Fibroblast of skin of abdomen (primary cell): ENCODE measurements around the gene LMNTD2.
A peak's percentile ranks its signal among the peaks of the same experiment; 100 is the strongest.

Experiments used
- DNase-seq: peaks from one replicate; pipeline ENCODE4 v3.0.0-alpha.2; 2013

The LMNTD2 gene

GRCh38 chr11:553083-553987, 7.2 kb downstream of the LMNTD2 start:
- DNase-seq, result no peak

- DNase-seq, result no peak
These were observed 8.9 kb downstream of the LMNTD2 start for GRCh38 chr11:551596-551995.

GRCh38 chr11:551131-551530, 9.4 kb downstream of the LMNTD2 start:
- DNase-seq, result no peak

DNA sequence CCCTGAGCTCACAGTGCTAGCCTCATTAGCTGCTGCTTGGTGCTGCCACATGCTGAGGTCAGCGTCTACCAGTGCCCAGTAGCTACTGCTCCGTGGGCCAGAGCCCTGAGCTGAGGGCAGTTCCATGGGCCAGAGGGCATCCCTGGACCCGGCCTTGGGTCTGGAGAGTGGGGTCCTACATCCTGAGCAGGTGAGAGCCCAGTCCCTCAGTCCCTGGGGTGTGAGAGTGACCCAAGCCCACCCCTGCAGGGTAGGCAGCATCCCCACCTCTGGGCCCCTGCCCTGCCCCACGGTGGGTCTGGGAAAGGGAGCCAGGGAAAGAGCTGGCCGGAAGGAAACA, 9.8 kb downstream of the LMNTD2 start:
- DNase-seq, result no peak

GRCh38 chr11:550021-550745, 10.4 kb downstream of the LMNTD2 start:
- no peak for DNase-seq

DNA sequence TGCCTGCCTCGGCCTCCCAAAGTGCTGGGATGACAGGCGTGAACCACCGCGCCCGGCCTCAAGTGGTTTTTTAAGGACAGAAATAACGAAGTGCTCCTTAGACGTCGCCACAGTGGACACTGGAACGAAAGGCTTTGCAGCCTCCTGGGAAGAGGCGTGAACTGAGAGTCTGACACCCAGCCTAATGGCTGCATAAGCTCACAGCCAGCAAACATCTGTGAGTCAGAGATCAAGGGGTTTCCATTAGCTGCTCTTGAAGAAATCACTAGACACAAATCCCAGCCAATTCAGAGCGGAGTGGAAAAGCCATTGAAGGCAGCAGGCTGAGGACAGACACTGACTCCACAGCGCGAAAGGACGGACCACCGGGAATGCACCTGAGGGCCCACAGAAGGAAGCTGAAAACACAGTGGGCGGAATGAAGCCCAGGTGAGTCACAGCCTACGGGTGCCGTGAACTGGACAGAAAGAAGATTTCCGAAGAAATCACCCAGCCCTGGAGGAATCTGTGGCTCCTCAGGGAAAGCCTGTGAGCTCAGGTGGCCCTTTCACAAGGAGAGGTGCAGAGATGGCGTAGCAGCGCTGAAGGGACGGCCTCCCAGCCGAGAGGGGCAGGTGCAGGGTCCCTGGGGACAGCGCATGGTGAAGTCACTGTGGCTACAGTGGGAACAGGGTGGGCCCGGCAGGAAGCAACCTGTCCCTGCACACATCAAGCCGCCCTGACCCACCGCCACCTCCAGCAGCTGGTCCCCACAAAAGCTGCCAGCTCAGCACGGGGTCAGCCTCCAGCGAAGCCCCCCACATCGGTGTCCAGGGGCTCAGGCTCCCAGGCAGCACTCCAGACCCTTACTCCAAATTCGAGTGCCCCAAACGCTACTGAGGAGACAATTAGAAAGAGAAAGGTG, 11.6 kb downstream of the LMNTD2 start:
- DNase-seq, result no peak

DNA sequence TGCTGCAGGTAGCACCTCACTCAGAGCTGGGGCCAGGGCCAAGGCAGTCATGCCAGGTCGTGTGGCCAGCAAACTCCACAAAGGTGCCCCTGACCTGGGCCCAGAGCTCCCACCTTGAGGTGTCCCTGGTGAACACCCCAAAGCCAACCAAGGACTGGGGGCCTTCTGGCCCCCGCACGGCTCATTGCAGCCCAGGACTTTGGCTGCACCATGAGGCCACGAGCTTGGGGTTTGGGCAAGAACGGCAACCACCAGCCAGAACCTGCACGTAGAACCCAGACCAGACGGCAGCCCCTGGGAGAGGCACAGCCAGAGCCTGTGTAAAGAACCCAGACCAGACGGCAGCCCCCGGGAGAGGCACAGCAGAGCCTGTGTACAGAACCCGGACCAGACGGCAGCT, 15.4 kb downstream of the LMNTD2 start:
- no peak for DNase-seq

GRCh38 chr11:544817-545166, 15.7 kb downstream of the LMNTD2 start:
- no peak for DNase-seq

- no peak for DNase-seq
These were observed 19.1 kb downstream of the LMNTD2 start for GRCh38 chr11:541433-541885.

DNA sequence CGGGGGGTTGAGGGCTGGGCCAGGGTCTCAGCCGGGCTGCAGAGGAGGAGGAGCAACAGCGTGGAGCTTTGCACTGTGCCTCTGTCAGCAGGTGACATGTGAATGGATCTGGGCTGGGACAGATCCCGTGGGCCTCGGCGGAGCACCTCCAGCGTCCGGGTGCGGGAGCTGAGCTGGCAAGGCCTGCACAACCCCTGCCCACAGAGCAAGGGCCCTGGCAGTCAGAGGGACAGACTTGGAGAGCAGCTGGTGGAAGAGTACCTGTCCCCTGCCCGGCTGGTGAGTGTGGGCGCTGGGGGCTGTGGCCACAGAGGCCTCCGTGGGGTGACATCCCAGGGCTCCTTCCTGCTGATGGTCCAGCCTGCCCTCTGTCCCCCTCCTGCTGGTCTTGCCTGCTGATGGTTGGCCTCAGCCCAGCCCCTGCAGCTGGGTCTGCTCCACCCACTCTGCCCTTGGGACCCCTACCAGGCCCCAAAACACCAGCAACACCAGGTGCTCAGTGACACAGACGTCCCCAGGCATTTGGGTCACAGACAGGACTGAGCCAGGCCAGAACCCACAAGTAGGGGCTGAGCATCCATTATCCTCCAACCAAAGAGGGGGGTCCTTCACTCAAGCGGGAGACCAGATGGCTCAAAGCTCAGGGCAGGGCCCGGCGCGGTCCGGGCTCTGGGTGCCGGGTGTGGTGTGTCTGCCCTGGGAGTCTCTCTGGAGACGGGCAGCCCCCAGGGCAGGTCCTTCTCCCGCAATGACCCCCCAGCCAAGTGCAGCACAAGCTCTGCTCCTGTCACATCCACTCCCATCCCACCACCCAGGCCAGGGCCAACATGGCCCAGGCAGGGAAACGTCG, 19.7 kb downstream of the LMNTD2 start:
- no peak for DNase-seq

- DNase-seq, result no peak
These were observed 20.5 kb downstream of the LMNTD2 start for GRCh38 chr11:539971-540481.

- DNase-seq, result no peak
These were observed 22.0 kb downstream of the LMNTD2 start for GRCh38 chr11:538431-539051.

GRCh38 chr11:537622-538430, 22.7 kb downstream of the LMNTD2 start:
- DNase-seq, result no peak

GRCh38 chr11:536841-537621, 23.5 kb downstream of the LMNTD2 start, which contains the start of gene LRRC56:
LRRC56 (plus strand) TSS chr11:537527; CDS start chr11:540685, 3,158 bp downstream.
- DNase-seq, result peak; percentile 74

GRCh38 chr11:535519-536454, 24.8 kb downstream of the LMNTD2 start, which contains the start of gene HRAS:
HRAS (minus strand) TSS chr11:535576.
- peak; percentile 94 for DNase-seq

DNA sequence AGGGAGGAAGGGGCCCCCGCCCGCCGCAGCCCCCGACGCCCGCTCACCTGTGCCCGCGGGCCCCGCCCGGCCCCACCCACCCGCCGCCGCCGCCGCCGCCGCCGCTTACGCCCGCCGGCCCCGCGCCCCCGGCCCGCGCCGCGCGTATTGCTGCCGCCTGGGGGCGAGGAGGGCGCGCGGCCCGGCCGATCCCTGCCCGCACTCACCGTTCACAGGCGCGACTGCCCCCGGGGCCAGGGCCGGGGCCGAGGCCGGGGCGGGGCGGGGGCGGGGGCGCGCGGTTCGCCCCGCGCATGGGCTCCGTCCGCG, 25.4 kb downstream of the LMNTD2 start:
- DNase-seq, result no peak

GRCh38 chr11:534396-535209, 25.9 kb downstream of the LMNTD2 start:
- DNase-seq, result no peak
